Vagina (tissue), 2 donors: ENCODE results near the gene UQCC2. TPM values are rescaled to one million over a fixed set of nuclear protein-coding genes. Genes with fewer than 3 reads are reported as not detected.

Experiments
- DNase-seq, 2 donors: peaks; one replicate each; pipeline ENCODE4 v3.0.0-alpha.2; 2017; ENCODE audit errors: extremely low spot score in 2 of 2
- H3K27ac ChIP-seq: fragments of 200-600 bp; sonication (generic); one replicate; pipeline ENCODE4 v1.5.1; 2019
- H3K27me3 ChIP-seq: fragments of 200-600 bp; sonication (generic); one replicate; pipeline ENCODE4 v1.5.1; 2019
- H3K36me3 ChIP-seq, 2 donors: fragments of 200-600 bp; sonication (generic); one replicate each; pipeline ENCODE4 v1.5.1; 2017 to 2019
- H3K4me1 ChIP-seq: fragments of 200-600 bp; sonication (generic); one replicate; pipeline ENCODE4 v1.5.1; 2019
- H3K4me3 ChIP-seq, 2 donors: fragments of 200-600 bp; sonication (generic); 1 replicate in 1 of 2; 2 replicates in 1 of 2; pipeline ENCODE4 v1.5.1; 2016 to 2019
- H3K9me3 ChIP-seq: fragments of 200-600 bp; sonication (generic); one replicate; pipeline ENCODE4 v1.5.1; 2019
- POLR2A ChIP-seq, 2 donors: fragments of 450-650 bp; IDR thresholded peaks; one replicate each; pipeline ENCODE4 v1.6.1; 2017; ENCODE audit warnings: antibody characterized with exemption in 2 of 2, mild to moderate bottlenecking in 2 of 2, moderate library complexity in 2 of 2
- POLR2AphosphoS5 ChIP-seq, 2 donors: sonication (generic); formaldehyde crosslinking; IDR thresholded peaks; one replicate each; pipeline ENCODE4 v1.9.0; 2017; ENCODE audit warnings: antibody characterized with exemption in 2 of 2, mild to moderate bottlenecking in 2 of 2, low read depth in 1 of 2; ENCODE audit not compliant: insufficient read depth in 1 of 2
- intact Hi-C: fragments of 100-400 bp; cut with DNase I; formaldehyde crosslinking; loops from one replicate; pipeline ENCODE4 v1.15.1; 2023
- total RNA-seq: library from RNA; depleted of rRNA; stranded (reverse); fragments of >200 nt; gene quantifications from one replicate; pipeline ENCODE4 v1.2.3, GENCODE V29; 2016
- TF ChIP-seq, protein P1 (sequence below), 3 experiments: fragments of 450-650 bp in 2 of 3; fragments of 200-600 bp in 1 of 3; sonication (generic) in 1 of 3; IDR thresholded peaks; one replicate each; pipeline ENCODE4 v1.5.1; 2017 to 2019; ENCODE audit warnings: antibody characterized with exemption in 3 of 3, mild to moderate bottlenecking in 2 of 3, moderate library complexity in 2 of 3

Gene UQCC2
- total RNA-seq, 1 donor from 2014 or later = 16.2 TPM

DNA sequence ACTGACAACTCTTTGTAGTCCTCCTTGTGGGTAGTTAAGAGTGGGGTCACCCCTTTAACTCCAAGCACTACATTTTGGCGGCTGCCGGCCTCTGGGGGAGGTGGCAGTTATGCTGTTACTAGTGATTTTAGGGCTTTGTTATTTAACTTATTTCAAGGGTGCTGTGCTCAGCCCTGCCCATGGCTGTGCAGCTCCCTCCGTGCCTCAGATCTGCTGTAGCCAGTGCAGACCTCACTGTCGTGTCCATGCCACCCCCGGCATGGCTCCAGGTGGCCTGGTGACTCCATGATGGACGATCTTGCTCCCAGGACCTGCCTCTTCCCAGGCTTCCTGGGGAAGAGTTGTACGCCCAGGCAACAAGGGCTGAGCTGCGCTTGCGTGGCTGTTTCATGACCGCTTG, 15.4 kb downstream of the UQCC2 start:
- no peak for DNase-seq
- H3K27me3 ChIP-seq = no peaks in the 10 kb centered on the region
- no peaks in the 10 kb centered on the region for H3K9me3 ChIP-seq
- intact Hi-C loops = no loop called here
- TF ChIP-seq POLR2A (IDR thresholded peaks at IDR 0.05) (no peak), POLR2AphosphoS5 (IDR thresholded peaks at IDR 0.05; ENCODE audit: insufficient read depth in 1 of 2, low read depth in 1 of 2) (no peak)
- TF ChIP-seq, protein P1, sequence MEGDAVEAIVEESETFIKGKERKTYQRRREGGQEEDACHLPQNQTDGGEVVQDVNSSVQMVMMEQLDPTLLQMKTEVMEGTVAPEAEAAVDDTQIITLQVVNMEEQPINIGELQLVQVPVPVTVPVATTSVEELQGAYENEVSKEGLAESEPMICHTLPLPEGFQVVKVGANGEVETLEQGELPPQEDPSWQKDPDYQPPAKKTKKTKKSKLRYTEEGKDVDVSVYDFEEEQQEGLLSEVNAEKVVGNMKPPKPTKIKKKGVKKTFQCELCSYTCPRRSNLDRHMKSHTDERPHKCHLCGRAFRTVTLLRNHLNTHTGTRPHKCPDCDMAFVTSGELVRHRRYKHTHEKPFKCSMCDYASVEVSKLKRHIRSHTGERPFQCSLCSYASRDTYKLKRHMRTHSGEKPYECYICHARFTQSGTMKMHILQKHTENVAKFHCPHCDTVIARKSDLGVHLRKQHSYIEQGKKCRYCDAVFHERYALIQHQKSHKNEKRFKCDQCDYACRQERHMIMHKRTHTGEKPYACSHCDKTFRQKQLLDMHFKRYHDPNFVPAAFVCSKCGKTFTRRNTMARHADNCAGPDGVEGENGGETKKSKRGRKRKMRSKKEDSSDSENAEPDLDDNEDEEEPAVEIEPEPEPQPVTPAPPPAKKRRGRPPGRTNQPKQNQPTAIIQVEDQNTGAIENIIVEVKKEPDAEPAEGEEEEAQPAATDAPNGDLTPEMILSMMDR (IDR thresholded peaks at IDR 0.05) = no peak
- H3K4me1 ChIP-seq = peaks cover 56% of the 10 kb centered on the region
- H3K27ac ChIP-seq = peak overlapping the region; percentile 83
- peaks cover 0 to 24% of the 10 kb centered on the region in 2 donors for H3K36me3 ChIP-seq
- no peak overlapping the region for H3K4me3 ChIP-seq

DNA sequence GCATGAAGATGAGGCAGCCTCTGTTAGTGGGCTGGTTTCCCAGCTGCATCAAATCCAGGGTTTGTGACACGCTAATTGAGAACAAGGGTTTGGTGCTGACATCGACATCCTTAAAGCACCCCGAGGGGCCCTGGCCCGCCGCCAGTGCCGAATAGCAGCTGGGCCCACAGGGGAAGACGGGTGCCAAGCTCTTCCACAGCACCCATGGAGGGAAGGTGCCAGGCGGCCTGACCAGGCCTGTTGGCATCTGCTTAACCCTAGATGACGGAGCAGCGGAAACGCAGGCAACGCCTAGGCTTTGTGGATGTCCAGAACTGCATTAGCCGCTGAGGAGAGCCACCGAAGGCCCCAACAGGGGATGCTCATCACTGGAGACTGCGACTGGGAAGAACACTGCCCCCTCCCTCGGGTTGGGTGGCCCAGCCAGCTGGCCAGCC, 16.0 kb downstream of the UQCC2 start:
- intact Hi-C loops = no loop called here
- Histone ChIP-seq H3K36me3 (peaks cover 0 to 29% of the 10 kb centered on the region in 2 donors), H3K9me3 (no peaks in the 10 kb centered on the region), H3K4me1 (peaks cover 56% of the 10 kb centered on the region), H3K4me3 (no peak overlapping the region), H3K27ac (peak overlapping the region; percentile 83), H3K27me3 (no peaks in the 10 kb centered on the region)
- DNase-seq = no peak
- TF ChIP-seq POLR2A (IDR thresholded peaks at IDR 0.05) (no peak), POLR2AphosphoS5 (IDR thresholded peaks at IDR 0.05; ENCODE audit: insufficient read depth in 1 of 2, low read depth in 1 of 2) (peak in 1 of 2 donors; percentile 10)

DNA sequence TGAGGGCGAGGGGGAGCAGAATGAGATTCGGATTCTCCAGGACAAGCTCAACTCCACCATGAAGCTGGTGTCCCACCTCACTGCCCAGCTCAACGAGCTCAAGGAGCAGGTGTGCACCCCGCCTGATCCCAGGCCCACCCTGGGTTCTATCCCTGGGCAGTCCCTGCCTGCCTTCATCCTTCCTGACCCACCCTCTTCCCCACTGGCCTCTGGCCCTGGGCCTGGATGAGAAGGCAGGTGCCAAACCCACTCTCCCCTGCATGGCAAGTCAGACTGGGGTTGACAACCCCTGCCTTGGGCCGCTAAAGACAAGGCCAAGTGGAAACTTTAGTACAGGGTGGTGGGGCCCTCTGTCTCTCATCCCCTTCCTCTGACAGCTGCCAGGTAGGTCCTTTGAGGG, 16.5 kb downstream of the UQCC2 start:
- intact Hi-C loops = no loop called here
- Histone ChIP-seq H3K4me3 (no peak overlapping the region), H3K9me3 (no peaks in the 10 kb centered on the region), H3K4me1 (peaks cover 56% of the 10 kb centered on the region), H3K27ac (peak overlapping the region; percentile 83), H3K27me3 (no peaks in the 10 kb centered on the region), H3K36me3 (peaks cover 0 to 29% of the 10 kb centered on the region in 2 donors)
- DNase-seq = no peak
- TF ChIP-seq POLR2A (IDR thresholded peaks at IDR 0.05) = no peak
- no peak for TF ChIP-seq POLR2AphosphoS5 (IDR thresholded peaks at IDR 0.05; ENCODE audit: insufficient read depth in 1 of 2, low read depth in 1 of 2)
- TF ChIP-seq, protein P1 (IDR thresholded peaks at IDR 0.05) = no peak

DNA sequence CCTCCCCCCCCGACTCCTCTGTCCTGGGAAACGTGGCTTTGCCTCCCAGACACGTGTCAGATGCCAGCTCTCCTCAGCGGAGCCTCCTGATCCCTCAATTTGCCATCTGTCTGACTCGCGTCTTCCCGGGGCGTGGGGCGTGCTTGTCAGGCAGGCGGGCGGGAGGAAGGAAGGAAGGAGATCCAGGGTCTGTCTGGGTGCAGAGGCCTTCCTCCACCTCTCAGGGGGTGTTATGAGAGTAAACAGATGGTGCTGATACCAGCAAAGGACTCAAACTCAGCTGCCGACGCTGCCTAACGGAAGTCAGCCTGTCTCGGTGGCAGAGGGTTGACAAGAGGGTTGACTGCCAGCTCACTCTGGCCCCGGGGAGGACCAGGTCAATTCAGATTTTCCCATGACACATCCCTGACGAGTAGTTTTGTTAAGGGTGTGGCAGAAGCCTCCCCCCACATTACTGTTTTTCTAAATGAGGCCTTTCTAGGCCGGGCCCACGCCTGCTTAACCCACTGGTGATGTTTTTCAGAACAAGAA, 17.0 kb downstream of the UQCC2 start:
- no peak overlapping the region for H3K4me3 ChIP-seq
- DNase-seq = no peak
- intact Hi-C loops = no loop called here
- no peaks in the 10 kb centered on the region for H3K9me3 ChIP-seq
- H3K36me3 ChIP-seq = peaks cover 0 to 34% of the 10 kb centered on the region in 2 donors
- peak overlapping the region; percentile 83 for H3K27ac ChIP-seq
- TF ChIP-seq POLR2AphosphoS5 (IDR thresholded peaks at IDR 0.05; ENCODE audit: insufficient read depth in 1 of 2, low read depth in 1 of 2) = no peak
- TF ChIP-seq POLR2A (IDR thresholded peaks at IDR 0.05) = no peak
- TF ChIP-seq, protein P1 (IDR thresholded peaks at IDR 0.05) = no peak
- peaks cover 56% of the 10 kb centered on the region for H3K4me1 ChIP-seq
- H3K27me3 ChIP-seq = no peaks in the 10 kb centered on the region

DNA sequence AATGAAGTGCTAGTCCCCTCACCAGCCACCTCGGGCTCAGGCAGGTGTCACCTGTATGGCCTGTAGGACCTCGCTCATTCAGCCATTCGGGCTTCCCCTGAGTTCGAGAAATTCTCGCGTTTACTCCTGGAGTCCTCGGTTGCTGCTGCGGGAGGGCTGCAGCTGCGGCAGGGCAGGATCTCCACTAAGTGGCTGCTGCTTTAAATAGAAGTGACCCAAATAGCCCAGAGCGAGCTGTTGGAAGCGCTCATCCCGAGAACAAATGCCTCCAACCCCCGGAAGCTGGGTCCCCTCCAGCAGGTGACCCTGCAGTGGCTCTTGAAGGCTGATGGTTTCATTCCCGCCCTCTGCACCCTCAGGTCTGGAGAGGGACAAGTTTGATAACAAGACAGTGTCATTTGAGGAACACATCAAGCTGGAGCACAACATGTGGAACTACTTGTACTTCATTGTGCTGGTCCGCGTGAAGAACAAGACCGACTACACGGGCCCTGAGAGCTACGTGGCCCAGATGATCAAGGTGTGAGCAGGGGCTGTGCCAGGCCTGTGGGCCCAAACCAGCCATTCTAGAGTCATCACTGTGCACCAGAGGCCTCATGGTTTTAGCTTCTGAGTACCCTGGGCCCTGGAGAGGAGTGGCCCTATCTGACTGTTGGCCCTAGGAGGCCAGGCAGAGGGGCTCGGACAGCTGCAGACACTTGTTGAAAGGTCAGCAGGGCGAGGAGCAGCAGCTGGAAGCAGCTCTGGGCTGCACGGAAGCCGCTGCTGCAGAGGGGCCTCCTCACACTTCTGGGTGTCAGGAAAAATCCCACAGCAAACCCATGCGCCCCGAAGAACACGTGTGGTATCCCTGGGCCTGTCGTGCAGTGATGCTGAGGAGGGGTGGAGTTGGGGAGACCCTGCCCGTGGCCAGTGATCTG, 18.1 kb downstream of the UQCC2 start:
- DNase-seq = no peak
- H3K4me1 ChIP-seq = peaks cover 49% of the 10 kb centered on the region
- peak overlapping the region; percentile 83 for H3K27ac ChIP-seq
- intact Hi-C loops = no loop called here
- TF ChIP-seq POLR2A (IDR thresholded peaks at IDR 0.05) (no peak), POLR2AphosphoS5 (IDR thresholded peaks at IDR 0.05; ENCODE audit: insufficient read depth in 1 of 2, low read depth in 1 of 2) (no peak)
- TF ChIP-seq, protein P1 (IDR thresholded peaks at IDR 0.05) = no peak
- peaks cover 0 to 44% of the 10 kb centered on the region in 2 donors for H3K36me3 ChIP-seq
- H3K27me3 ChIP-seq = no peaks in the 10 kb centered on the region
- no peak overlapping the region for H3K4me3 ChIP-seq
- H3K9me3 ChIP-seq = no peaks in the 10 kb centered on the region
